GM23338 (cell line): ENCODE results near the gene IQGAP2. TPM values are rescaled to one million over a fixed set of nuclear protein-coding genes. Genes with fewer than 3 reads are reported as not detected.

Experiments
- ATAC-seq: fragments of 200-7000 bp; cut with Tn5 transposase; 3 replicates; pipeline ENCODE4 v1.9.1; 2020
- DNase-seq: peaks from one replicate; pipeline ENCODE4 v3.0.0-alpha.2; 2015; ENCODE audit warnings: low spot score
- H2AFZ ChIP-seq: fragments of 200-600 bp; sonication (generic); 2 replicates; pipeline ENCODE4 v1.8.0; 2016; ENCODE audit warnings: antibody characterized with exemption, mild to moderate bottlenecking, moderate library complexity
- H3F3A ChIP-seq: fragments of 200-600 bp; sonication (generic); replicated peaks from 2 replicates; pipeline ENCODE4 v1.8.0; 2017; ENCODE audit warnings: antibody characterized with exemption, mixed run types, low read depth
- H3K27ac ChIP-seq: fragments of 200-600 bp; sonication (generic); 2 replicates; pipeline ENCODE4 v1.6.1; 2016; ENCODE audit warnings: low read depth
- H3K27me3 ChIP-seq: fragments of 200-600 bp; sonication (generic); 2 replicates; pipeline ENCODE4 v1.8.0; 2016; ENCODE audit warnings: mild to moderate bottlenecking, mixed run types, moderate library complexity; ENCODE audit not compliant: insufficient read depth
- H3K36me3 ChIP-seq: fragments of 200-600 bp; sonication (generic); 2 replicates; pipeline ENCODE4 v1.8.0; 2016; ENCODE audit warnings: mild to moderate bottlenecking; ENCODE audit not compliant: insufficient read depth
- H3K4me1 ChIP-seq: fragments of 200-600 bp; sonication (generic); 2 replicates; pipeline ENCODE4 v1.8.0; 2016; ENCODE audit warnings: mild to moderate bottlenecking, moderate library complexity; ENCODE audit not compliant: insufficient read depth
- H3K4me2 ChIP-seq: fragments of 200-600 bp; sonication (generic); 2 replicates; pipeline ENCODE4 v1.7.1; 2017; ENCODE audit warnings: mixed run types
- H3K4me3 ChIP-seq: fragments of 200-600 bp; sonication (generic); 2 replicates; pipeline ENCODE4 v1.6.1; 2016; ENCODE audit warnings: mixed run types
- H3K79me2 ChIP-seq: fragments of 200-600 bp; sonication (generic); replicated peaks from 2 replicates; pipeline ENCODE4 v1.8.0; 2017; ENCODE audit warnings: mild to moderate bottlenecking; ENCODE audit not compliant: insufficient read depth
- H3K9me2 ChIP-seq: fragments of 200-600 bp; sonication (generic); 2 replicates; pipeline ENCODE4 v1.8.0; 2017; ENCODE audit not compliant: insufficient read depth
- H4K20me1 ChIP-seq: fragments of 200-600 bp; sonication (generic); replicated peaks from 2 replicates; pipeline ENCODE4 v1.8.0; 2017; ENCODE audit warnings: mild to moderate bottlenecking; ENCODE audit not compliant: insufficient read depth
- H3K27ac Mint-ChIP-seq: 2 replicates; pipeline ENCODE4 v1.8.0; 2020; ENCODE audit warnings: inconsistent platforms, mild to moderate bottlenecking, moderate library complexity, mixed read lengths
- H3K27me3 Mint-ChIP-seq: 3 replicates; pipeline ENCODE4 v1.8.0; 2022; ENCODE audit warnings: low read depth, mild to moderate bottlenecking, moderate library complexity, mixed read lengths, inconsistent platforms; ENCODE audit not compliant: insufficient read depth, poor library complexity
- H3K36me3 Mint-ChIP-seq: 3 replicates; pipeline ENCODE4 v1.8.0; 2021; ENCODE audit warnings: low read depth, mild to moderate bottlenecking, inconsistent platforms, moderate library complexity, mixed read lengths
- H3K4me1 Mint-ChIP-seq: 3 replicates; pipeline ENCODE4 v1.8.0; 2020; ENCODE audit warnings: mild to moderate bottlenecking, inconsistent platforms, mixed read lengths
- H3K4me3 Mint-ChIP-seq: 3 replicates; pipeline ENCODE4 v1.8.0; 2021; ENCODE audit warnings: moderate library complexity, mild to moderate bottlenecking, inconsistent platforms, mixed read lengths
- H3K9me3 Mint-ChIP-seq: 3 replicates; pipeline ENCODE4 v1.8.0; 2020; ENCODE audit warnings: moderate library complexity, mild to moderate bottlenecking, inconsistent platforms, mixed read lengths
- CREB1 ChIP-seq: fragments of 250-450 bp; sonication (Bioruptor Pico); IDR thresholded peaks from 2 replicates; pipeline ENCODE4 v1.5.0; 2020; ENCODE audit warnings: low read depth, mild to moderate bottlenecking, moderate library complexity
- EZH2 ChIP-seq: fragments of 200-600 bp; sonication (generic); IDR thresholded peaks from one replicate; pipeline ENCODE4 v1.8.0; 2017; ENCODE audit warnings: antibody characterized with exemption, mild to moderate bottlenecking, low read depth; ENCODE audit not compliant: unreplicated experiment
- EZH2phosphoT487 ChIP-seq: fragments of 200-600 bp; sonication (generic); IDR thresholded peaks from one replicate; pipeline ENCODE4 v1.8.1; 2018; ENCODE audit warnings: antibody characterized with exemption; ENCODE audit not compliant: unreplicated experiment
- JUNB ChIP-seq: IDR thresholded peaks from one replicate; pipeline ENCODE4 v1.6.1; 2016; ENCODE audit warnings: antibody characterized with exemption; ENCODE audit not compliant: unreplicated experiment
- STAT1 ChIP-seq: IDR thresholded peaks from one replicate; pipeline ENCODE4 v1.6.1; 2016; ENCODE audit warnings: antibody characterized with exemption; ENCODE audit not compliant: unreplicated experiment
- ZNF114 ChIP-seq: fragments of 250-450 bp; sonication (Bioruptor Pico); IDR thresholded peaks from 2 replicates; pipeline ENCODE4 v1.5.0; 2020; ENCODE audit warnings: mild to moderate bottlenecking, moderate library complexity
- ZNF331 ChIP-seq: fragments of 250-450 bp; sonication (Bioruptor Pico); IDR thresholded peaks from 2 replicates; pipeline ENCODE4 v1.5.0; 2020; ENCODE audit warnings: low read depth, mild to moderate bottlenecking, moderate library complexity
- polyA plus RNA-seq: library from polyadenylated mRNA; unstranded; fragments of >200 nt; fragmentation: Nextera tagmentation; extraction: Ambion mirVana; gene quantifications from 2 replicates; pipeline ENCODE4 v1.2.1, GENCODE V29; 2016
- total RNA-seq: library from RNA; depleted of rRNA; stranded (reverse); fragments of >200 nt; shearing (Covaris generic); gene quantifications from 2 replicates; pipeline ENCODE4 v1.2.3, GENCODE V29; 2014
- TF ChIP-seq, protein P1 (sequence below): fragments of 250-450 bp; sonication (Bioruptor Pico); IDR thresholded peaks from 2 replicates; pipeline ENCODE4 v1.5.0; 2020; ENCODE audit warnings: mild to moderate bottlenecking, moderate library complexity
- TF ChIP-seq, protein P2 (sequence below): IDR thresholded peaks from 2 replicates; pipeline ENCODE4 v1.6.1; 2016; ENCODE audit warnings: antibody characterized with exemption

Gene IQGAP2
- total and polyA plus RNA-seq, 2 experiments from 2014 or later = 60.0 to 86.5 TPM

DNA sequence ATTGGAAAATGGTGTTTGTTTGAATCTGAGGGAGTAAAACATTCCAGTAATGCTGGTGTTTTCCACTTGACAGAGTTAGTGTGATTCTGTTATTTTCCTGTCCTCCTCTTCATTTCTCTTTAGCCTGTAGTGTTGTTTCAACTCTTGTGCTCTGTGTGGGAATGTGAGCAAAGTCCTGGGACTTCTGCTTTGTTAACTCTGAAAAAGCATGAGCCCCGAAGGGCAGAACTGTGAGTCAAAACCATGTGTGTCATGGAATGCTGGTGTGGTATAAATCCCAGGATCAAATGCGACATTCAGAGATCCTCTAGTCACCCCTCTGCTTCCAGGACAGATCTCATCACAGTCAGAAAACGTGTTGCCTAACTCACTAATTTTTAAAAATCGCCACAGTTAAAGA lies 321.8 kb downstream of the IQGAP2 start:
- no peak for ATAC-seq
- Histone ChIP-seq H3K27me3 (no peaks in the 10 kb centered on the region), H2AFZ (no peak overlapping the region), H3K9me2 (no peaks in the 10 kb centered on the region; the same call in 1 of the 2 replicates), H3K79me2 (peaks cover 55% of the 10 kb centered on the region), H4K20me1 (no peaks in the 10 kb centered on the region; the same call in 1 of the 2 replicates), H3F3A (no peaks in the 10 kb centered on the region), H3K4me1 (no peaks in the 10 kb centered on the region), H3K36me3 (peaks cover 7% of the 10 kb centered on the region; the same call in 1 of the 2 replicates), H3K27ac (no peak overlapping the region), H3K4me3 (no peak overlapping the region), H3K4me2 (no peak overlapping the region)
- DNase-seq = no peak
- H3K27me3 Mint-ChIP-seq = no peaks in the 10 kb centered on the region
- no peak overlapping the region for H3K27ac Mint-ChIP-seq
- H3K36me3 Mint-ChIP-seq = peaks cover 22% of the 10 kb centered on the region
- no peak overlapping the region for H3K4me3 Mint-ChIP-seq
- peaks cover 6% of the 10 kb centered on the region; the same call in 2 of the 3 replicates for H3K4me1 Mint-ChIP-seq
- H3K9me3 Mint-ChIP-seq = peaks cover 17% of the 10 kb centered on the region
- TF ChIP-seq EZH2phosphoT487 (no peak), ZNF114 (CRISPR knock-in tag) (no peak), CREB1 (CRISPR knock-in tag) (no peak), ZNF331 (no peak), STAT1 (no peak), JUNB (no peak), EZH2 (no peak)
- TF ChIP-seq, protein P1, sequence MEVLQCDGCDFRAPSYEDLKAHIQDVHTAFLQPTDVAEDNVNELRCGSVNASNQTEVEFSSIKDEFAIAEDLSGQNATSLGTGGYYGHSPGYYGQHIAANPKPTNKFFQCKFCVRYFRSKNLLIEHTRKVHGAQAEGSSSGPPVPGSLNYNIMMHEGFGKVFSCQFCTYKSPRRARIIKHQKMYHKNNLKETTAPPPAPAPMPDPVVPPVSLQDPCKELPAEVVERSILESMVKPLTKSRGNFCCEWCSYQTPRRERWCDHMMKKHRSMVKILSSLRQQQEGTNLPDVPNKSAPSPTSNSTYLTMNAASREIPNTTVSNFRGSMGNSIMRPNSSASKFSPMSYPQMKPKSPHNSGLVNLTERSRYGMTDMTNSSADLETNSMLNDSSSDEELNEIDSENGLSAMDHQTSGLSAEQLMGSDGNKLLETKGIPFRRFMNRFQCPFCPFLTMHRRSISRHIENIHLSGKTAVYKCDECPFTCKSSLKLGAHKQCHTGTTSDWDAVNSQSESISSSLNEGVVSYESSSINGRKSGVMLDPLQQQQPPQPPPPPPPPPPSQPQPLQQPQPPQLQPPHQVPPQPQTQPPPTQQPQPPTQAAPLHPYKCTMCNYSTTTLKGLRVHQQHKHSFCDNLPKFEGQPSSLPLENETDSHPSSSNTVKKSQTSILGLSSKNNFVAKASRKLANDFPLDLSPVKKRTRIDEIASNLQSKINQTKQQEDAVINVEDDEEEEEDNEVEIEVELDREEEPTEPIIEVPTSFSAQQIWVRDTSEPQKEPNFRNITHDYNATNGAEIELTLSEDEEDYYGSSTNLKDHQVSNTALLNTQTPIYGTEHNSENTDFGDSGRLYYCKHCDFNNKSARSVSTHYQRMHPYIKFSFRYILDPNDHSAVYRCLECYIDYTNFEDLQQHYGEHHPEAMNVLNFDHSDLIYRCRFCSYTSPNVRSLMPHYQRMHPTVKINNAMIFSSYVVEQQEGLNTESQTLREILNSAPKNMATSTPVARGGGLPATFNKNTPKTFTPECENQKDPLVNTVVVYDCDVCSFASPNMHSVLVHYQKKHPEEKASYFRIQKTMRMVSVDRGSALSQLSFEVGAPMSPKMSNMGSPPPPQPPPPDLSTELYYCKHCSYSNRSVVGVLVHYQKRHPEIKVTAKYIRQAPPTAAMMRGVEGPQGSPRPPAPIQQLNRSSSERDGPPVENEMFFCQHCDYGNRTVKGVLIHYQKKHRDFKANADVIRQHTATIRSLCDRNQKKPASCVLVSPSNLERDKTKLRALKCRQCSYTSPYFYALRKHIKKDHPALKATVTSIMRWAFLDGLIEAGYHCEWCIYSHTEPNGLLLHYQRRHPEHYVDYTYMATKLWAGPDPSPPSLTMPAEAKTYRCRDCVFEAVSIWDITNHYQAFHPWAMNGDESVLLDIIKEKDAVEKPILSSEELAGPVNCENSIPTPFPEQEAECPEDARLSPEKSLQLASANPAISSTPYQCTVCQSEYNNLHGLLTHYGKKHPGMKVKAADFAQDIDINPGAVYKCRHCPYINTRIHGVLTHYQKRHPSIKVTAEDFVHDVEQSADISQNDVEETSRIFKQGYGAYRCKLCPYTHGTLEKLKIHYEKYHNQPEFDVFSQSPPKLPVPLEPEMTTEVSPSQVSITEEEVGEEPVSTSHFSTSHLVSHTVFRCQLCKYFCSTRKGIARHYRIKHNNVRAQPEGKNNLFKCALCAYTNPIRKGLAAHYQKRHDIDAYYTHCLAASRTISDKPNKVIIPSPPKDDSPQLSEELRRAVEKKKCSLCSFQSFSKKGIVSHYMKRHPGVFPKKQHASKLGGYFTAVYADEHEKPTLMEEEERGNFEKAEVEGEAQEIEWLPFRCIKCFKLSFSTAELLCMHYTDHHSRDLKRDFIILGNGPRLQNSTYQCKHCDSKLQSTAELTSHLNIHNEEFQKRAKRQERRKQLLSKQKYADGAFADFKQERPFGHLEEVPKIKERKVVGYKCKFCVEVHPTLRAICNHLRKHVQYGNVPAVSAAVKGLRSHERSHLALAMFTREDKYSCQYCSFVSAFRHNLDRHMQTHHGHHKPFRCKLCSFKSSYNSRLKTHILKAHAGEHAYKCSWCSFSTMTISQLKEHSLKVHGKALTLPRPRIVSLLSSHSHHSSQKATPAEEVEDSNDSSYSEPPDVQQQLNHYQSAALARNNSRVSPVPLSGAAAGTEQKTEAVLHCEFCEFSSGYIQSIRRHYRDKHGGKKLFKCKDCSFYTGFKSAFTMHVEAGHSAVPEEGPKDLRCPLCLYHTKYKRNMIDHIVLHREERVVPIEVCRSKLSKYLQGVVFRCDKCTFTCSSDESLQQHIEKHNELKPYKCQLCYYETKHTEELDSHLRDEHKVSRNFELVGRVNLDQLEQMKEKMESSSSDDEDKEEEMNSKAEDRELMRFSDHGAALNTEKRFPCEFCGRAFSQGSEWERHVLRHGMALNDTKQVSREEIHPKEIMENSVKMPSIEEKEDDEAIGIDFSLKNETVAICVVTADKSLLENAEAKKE (CRISPR knock-in tag) = no peak
- TF ChIP-seq, protein P2, sequence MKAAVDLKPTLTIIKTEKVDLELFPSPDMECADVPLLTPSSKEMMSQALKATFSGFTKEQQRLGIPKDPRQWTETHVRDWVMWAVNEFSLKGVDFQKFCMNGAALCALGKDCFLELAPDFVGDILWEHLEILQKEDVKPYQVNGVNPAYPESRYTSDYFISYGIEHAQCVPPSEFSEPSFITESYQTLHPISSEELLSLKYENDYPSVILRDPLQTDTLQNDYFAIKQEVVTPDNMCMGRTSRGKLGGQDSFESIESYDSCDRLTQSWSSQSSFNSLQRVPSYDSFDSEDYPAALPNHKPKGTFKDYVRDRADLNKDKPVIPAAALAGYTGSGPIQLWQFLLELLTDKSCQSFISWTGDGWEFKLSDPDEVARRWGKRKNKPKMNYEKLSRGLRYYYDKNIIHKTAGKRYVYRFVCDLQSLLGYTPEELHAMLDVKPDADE = no peak
